Stimulated activated CD4-positive, alpha-beta T cell treated with anti-CD3 and anti-CD28 coated beads, Interleukin-1b, Interleukin-23, amount 100 ng/mL, for 4 hours (primary cell): Measurements from ENCODE around the gene ATCAY.
"Not testable (repeated sequence)": the region's sequence is repeated elsewhere in the genome, so short reads cannot be mapped to it uniquely, and the experiment has no call there.

ENCODE experiments used
- DNase-seq, 2 donors: peaks; one replicate each; pipeline ENCODE4 v3.0.0-alpha.2; 2020; ENCODE audit warnings: low read depth in 2 of 2

Gene ATCAY

DNA sequence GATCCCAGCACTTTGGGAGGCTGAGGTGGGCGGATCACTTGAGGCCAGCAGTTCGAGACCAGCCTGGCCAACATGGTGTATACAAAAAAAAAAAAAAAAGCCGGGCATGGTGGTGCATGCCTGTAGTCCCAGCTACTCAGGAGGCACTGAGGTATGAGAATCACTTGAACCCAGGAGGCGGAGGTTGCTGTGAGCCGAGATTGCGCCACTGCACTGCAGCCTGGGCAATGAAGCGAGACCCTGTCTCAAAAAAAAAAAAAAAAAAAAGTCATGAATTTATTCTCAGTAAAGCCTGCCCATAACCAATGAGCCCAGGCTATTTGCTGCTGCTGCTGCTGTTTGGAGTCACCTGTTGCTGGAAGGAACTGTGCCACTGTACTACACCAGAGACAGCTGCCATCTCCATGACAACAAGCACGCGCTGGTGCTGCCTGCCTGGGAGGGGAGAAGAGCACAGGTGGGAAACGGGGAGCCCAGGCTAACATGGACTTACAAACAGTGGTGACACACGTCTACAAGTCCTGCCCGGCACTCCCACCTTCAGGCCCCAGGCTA is 23.0 kb upstream of the ATCAY start:
- DNase-seq, result no peak

DNA sequence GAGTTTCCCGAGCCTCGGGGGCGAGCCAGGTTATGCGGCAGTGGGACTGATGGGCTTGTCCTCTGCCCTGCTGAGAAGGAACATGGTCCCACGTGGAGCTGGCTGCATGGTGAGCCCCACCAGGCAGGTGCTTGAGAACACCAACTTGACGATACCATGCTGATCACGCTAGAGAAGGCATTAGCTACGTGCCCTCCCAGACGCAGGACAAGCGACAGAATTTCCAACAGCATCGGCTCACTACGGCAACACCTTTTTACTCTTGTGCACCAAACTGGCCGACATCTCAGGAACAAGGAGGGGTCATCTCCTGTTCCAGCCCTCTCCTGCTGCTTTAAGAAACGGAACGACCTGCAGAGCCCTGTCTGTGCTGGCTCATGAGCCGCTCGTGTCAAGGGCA is 20.0 kb upstream of the ATCAY start:
- DNase-seq, result no peak

DNA sequence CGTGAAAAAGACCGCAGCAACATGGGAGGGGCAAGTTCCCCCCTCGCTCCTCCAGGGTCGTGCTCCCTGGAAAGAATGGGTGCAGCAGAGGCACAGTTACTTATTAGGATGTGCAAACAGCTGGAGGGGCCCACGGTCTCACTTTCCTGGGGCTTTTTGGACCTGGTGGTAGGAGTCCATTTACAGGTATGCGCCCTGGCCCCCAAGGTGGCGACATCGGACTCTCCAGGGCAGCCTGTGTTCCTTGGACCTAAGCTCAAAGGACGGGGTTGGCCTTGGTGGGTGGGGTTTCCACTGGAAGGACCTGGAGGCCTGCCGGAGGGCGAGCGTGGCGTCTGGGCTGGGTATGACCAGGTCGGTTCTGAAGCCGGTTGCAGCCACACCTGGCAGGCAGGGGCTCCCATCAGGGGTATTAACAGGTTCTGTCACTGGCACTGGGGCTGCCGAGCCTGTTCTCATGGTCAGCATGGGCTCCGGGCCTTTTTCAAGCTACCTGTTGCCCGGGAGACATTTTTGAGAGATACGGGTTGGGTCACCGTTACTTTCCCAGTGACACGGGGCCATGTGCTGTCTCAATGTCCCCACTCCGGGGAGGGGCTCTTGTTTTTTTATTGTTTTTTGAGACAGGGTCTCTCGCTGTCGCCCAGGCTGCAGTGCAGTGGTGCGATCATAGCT is 17.5 kb upstream of the ATCAY start:
- no peak for DNase-seq

DNA sequence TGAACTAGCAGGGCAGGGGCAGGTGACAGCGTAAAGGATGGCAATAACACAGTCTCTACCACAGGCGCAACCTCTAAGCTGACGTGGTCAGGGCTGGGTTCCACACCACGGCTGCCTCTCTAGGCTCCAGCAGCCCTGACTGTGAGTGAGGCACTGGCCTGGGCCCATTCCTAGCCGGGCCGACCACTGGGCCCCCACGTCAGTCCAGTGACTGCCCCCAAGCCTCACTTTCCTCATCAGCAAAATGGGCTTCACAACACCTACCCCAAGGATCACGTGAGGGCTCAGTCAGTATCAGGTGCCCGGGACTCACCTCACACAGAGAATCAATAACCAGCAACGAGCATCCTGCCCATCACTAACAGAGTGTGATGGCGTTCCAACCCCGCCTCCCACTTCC is 16.8 kb upstream of the ATCAY start:
- DNase-seq, result no peak

DNA sequence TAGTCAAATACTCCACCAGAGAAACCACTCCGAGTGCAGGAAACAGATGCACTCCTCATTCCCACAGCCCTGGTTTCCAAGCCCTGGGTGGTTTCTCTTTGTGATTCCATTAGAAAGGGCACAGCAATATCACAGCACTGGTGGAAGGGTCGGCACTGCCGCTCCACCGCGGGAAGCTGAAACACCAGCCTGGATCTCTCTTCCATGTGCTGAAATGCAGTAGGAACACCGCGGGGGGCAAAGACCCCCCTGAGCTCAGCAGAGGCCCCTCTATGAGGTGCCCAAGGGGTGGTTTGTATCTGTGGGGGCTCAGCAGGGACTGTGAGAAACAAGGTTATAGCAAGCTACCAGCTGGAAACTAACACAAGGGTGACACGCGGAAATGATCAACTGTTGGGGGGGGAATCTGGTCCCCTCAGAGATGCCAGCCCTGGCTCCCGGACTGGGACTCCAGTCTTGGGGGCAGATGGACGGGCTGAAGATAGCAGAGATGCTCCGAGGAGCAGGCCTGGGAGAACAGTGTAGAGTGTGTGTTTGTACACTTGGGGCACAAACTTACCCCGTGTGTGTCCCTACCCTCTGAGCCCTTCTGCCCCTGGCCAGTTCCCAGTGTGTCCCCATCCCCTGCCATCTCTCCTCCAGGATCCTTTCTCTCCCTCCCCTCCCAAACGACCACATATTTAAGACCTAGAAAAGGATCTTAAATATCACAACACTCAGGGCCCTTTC is 13.4 kb upstream of the ATCAY start:
- DNase-seq, result no peak

DNA sequence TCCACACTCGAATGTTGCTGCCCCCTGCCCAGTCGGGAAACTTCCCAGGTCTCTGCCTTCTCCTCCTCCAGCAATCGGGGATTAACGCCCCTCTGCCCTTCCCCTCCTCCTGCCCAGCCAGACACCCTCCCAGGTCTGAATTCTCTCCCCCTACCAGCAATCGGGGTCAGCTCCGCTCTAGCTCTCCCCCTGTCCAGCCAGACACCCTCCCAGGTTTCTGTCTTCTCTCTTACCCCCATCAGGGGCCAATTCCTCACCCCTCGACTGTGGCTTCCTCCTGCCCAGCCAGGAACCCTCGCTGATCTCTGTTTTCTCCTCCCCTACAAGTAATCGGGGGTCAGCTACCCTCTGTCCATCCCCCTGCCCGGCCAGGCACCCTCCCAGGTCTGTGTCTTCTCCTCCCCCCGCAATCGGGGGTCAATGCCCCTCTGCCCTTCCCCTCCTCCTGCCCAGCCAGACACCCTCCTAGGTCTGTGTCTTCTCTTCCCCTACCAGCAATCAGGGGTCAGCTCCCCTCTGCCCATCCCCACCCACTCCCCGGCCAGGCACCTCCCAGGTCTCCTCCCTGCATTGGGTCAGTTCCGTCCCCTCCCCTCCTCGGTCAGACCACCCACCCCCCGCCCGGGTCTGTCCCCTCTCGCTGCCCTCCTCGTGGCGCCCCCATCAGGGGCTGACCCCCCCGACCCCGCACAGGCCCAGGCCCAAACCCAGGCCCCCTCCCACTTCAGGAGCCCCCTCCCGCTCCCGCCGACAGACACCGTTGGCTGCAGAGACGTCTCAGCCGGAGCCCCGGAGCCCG is 12.3 kb upstream of the ATCAY start:
- no peak for DNase-seq

DNA sequence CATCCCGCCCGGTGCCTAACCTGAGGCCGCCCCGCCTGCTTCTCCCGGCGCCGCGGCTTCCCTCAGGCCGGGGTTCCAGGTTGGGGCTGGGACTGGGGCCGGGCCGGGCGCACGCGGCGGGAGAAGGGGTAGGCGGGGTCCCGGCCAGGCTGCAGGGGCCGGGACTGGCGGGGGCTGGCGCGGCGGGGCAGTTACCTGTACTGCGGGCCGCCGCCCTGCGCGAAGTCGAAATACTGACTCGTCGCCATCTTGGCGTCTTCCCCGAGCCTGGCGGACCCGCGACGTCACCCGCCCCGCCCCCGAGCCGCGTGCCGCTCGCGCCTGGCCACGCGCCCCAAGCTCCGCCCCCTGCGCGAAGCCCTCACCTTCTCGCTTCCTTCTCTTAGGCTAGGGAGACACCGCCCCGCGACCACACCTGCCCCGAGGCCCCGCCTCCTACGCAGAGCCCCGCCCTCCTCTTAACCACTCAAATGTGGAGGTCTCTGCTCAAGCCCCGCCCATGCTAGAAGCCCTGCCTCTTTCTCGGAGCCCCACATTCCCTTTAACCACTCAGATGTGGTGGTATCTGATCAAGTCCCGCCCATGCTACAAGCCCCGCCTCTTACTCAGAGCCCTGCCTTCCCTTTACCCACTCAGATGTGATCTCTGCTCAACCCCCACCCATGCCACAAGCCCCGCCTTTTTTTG is 11.6 kb upstream of the ATCAY start, which contains the start of gene ZFR2:
Gene ZFR2, minus strand, starts transcription at position 269 of the 687 bp plus-strand sequence. Its CDS starts 21 bp downstream, at position 248.
- DNase-seq, result peak; percentile 11 to 29

DNA sequence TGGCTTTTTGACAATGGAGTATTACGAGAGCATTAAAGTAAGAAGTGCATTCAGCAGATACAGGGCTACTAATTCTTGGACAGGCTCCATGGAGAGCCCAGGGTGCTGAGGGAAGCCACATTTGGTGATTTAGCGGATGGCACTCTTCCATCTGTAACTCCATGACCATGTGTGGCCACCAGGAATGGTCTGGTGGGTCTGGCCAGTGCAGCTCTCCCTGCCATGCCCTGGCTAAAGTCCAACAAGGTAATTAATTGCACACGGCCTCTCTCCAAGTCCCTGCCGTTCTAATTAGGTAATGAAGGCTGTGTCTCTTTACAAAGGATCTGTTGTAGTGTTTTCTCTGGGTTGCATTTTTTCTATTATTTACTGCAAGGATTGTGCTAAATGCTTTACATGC is 7.3 kb upstream of the ATCAY start:
- no peak for DNase-seq

DNA sequence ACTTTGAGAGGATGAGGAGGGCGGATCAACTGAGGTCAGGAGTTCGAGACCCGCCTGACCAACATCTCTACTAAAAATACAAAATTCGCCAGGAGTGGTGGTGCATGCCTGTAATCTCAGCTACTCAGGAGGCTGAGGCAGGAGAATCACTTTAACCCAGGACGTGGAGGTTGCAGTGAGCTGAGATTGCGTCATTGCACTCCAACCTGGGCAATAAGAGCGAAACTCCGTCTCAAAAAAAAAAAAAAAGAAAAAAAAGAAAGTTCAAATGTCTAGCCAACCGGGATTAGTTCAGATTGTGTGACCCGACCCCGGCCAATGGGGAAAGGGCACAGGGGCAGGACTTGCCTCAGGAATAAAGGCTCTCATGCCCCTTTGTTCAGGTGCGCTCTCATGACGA is 5.8 kb upstream of the ATCAY start:
- DNase-seq, result not testable (repeated sequence)

DNA sequence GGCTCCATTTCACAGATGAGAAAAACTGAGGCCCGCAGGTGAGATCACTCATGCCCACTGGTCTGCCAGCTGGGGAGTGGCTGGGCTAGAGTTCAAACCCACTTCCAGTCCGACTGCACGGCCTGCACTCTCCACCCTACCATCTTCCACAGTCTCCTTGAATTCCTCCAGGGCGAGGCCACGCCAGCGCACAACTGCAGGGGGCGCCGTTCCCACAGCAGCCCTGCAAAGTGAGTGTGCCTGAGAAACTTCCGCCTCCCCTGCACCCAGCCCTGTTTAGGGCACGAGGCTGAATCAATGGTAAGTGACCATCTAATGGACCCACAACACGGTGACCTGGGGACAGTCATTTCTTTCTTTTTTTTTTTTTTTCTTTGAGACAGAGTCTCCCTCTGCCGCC is 829 bp upstream of the ATCAY start:
- DNase-seq, result no peak

DNA sequence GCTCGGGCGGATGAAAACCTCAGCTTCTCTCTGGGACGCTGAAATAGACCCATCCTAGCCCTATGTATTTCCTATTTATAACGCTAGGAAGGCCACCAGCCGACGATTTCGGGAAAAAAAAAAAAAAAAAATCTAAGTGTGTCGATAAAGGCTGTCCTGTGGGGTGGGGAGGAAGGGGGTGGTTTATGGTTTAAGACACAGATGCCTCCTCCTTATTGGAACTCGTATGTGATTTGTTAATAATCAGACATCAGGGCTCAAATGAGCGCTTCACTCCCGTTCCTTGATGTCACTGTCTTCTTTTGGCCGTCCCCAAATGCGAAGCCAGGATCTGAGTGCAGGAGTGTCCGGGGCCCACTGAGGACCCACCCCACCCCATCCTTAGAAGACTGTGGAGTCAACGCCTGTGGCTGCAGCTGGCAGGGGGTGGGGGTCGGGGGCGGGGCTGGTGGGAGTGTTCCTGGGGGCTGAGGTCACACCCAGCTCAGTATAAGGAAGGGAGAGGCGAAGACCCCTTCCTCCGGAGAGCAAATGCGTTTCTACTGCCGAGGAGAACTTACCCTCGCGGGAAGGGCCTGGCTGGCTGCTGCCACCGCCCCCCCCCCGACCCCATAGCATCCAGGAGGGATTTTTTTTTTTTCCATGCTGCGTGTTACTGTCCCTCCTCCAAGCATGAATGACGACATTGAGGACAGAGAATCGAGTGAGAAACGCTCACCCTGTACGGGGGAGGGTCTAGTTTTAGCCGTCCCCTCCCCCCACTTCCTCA is 971 bp downstream of the ATCAY start:
- DNase-seq, result no peak

DNA sequence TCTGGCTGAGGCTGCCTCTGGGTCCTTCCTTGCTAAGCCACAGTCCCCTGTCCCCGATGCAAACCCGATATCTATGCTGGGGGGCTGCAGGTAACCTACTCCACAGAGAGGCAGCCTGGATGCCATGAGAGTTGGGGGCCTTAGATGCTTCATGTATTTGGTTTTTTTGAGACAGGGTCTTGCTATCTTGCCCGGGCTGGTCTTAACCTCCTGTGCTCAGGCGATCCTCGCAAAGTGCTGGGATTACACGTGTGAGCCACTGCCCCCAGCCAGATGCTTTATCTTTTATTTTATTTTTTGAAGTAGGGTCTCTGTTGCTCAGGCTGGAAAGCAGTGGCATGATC is 1.5 kb downstream of the ATCAY start:
- no peak for DNase-seq

DNA sequence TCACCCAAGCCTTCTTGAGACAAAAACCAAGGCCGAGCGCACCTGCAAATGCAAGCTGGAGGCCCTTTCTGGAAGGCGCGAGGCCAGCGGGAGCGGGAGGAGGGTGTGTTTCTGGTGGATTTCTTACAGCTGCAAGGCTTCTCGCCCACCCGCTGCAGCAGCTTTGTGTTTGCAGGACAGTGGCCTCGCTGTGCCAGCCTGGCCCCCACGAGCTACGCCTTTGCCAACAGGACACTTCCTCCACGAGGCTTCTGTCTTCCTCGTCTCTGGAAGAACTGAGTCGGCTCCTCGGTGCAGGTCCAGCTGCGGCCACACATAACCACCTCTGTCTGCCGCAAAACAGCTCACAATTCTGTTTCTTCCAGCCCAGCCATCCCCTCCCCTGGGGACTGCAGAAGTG is 10.1 kb downstream of the ATCAY start:
- DNase-seq, result no peak

DNA sequence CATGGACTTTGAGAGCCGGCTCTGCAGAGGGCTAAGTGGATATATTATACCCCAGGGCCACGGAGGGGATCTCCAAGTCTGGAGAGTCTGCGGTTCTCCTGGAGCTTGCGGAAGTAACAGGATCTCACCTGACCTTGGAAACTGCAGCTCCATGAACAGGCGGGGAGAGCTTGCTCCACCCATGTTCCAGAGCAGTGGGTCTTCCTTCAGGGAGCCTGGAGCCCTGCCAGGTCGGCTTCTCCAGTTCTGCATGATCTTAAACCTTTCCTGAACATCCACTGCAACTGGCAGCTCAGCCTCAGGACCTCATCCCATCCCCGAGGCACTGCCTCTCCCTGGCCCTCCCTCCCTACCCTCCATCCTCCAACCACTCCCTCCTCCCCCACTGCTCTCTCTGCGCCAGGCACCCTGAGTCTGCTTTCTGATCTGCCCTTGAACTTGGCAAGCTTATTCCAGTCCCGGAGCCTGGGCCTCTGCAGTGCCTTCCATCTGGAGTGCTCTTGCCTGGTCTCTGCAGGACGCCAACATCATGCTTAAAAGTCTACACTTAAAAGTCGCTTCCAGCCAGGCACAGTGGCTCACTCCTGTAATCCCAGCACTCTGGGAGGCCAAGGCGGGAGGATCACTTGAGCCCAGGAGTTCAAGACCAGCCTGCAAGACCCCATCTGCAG is 13.2 kb downstream of the ATCAY start:
- DNase-seq, result no peak

DNA sequence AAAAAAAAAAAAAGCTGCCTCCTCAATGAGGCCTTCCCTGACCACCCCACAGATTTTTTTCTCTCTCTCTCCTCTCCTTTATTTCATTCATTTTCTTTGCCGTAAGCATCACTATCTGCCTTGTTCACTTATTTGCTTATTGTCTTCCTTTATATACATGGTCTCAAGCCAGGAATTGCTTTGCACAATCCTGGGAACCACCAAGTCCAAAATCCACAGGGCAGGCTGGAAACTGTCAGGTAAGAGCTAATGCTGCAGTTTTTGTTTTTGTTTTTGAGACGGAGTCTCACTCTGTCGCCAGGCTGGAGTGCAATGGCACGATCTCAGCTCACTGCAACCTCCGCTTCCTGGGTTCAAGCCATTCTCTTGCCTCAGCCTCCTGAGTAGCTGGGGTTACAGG is 14.5 kb downstream of the ATCAY start:
- not testable (repeated sequence) for DNase-seq

DNA sequence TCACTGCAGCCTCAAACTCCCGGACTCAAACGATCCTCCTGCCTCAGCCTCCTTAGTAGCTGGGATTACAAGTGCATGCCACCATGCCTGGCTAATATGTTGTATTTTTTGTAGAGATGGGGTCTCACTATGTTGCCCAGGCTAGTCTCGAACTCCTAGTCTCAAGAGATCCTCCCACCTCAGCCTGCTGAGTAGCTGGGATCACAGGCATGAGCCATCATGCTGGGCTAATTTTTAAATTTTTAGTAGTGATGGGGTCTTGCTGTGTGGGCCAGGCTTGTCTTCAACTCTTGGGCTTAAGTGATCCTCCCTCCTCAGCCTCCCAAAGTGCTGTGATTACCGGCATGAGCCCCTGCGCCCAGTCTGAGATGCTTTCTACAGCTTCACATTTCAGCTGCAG is 15.3 kb downstream of the ATCAY start:
- DNase-seq, result no peak

DNA sequence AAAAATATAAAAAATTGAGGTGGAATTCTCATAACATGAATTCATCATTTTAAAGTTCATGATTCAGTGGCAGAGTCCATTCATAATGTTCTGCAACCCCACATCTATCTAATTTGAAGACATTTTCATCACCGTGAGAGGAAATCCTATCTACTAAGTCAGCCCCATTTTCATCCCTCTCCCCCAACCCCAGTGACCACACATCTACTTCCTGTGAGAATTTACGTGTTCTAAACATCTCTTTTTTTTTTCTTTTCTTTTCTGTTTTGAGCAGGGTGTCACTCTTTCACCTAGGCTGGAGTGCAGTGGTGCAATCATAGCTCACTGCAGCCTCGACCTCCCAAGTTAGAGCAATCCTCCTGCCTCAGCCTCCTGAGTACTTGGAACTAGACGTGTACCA is 17.5 kb downstream of the ATCAY start:
- no peak for DNase-seq

DNA sequence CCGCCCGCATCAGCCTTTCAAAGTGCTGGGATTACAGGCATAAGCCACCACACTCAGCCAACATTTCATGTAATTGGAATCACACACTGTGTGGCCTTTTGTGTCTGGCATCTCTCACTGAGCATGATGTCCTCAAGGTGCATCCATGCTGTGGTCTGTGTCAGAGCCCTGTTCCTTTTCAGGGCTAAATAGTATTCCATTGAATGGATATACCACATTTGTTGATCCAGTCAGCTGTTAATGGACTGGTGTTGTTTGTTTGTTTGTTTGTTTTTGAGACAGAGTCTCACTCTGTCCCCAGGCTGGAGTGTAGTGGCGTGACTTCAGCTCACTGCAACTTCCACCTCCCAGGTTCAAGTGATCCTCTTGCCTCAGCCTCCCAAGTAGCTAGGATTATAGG is 17.9 kb downstream of the ATCAY start:
- DNase-seq, result no peak

DNA sequence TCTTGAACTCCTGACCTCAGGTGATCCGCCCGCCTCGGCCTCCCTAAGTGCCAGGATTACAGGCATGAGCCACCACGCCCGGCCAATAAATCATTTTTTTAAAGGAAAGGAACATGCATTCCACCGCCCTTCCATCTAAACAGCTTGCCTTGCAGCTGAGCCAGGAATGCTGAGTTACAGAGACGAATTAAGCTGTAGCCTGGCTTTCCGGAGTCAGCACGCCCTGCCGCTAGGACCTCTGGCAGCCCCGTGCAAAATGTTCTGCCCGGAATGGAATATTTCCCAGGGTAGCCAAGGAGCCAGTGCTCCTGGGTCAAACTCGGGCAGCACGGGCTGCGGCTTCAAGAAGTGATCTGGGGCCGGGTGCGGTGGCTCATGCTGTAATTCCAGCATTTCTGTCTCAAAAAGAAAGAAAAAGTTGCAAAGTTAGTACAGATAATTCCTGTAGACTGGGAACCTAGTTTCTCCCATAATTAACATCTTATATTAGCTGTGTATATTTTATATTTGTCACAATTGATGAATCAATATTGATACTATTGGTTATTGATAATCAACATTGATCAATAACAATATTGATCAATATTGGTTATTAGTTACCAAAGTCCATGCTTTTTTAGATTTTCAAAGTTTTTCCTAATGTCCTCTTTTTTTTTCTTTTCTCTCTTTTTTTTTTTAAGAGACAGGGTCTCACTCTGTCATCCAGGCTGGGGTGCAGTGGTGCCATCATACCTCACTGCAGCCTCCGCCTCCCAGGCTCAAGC is 19.2 kb downstream of the ATCAY start:
- DNase-seq, result no peak
